ENCODE measurements around the gene SPINT4. TPM values are rescaled to one million over a fixed set of nuclear protein-coding genes. Genes with fewer than 3 reads are reported as not detected.
"Not testable (repeated sequence)": the region's sequence is repeated elsewhere in the genome, so short reads cannot be mapped to it uniquely, and the experiment has no call there.

Gene SPINT4
- total RNA-seq (not detected), total RNA-seq (0 reads per million in 2 donors)

- DNase-seq = no peak
- no peak for ATAC-seq
- Mint-ChIP-seq H3K4me3 (no peak within 1 kb of the TSS), H3K4me1 (peaks cover 2% of the 10 kb centered on the region), H3K27me3 (peaks cover 61% of the 10 kb centered on the region), H3K36me3 (ENCODE audit: low read depth) (no peaks in the 10 kb centered on the region), H3K27ac (no peak within 1 kb of the TSS)
- no peaks in the 10 kb centered on the region for H3K9me3 ChIP-seq (ENCODE audit: control insufficient read depth, low read length, poor library complexity, severe bottlenecking)
These were observed at the start of gene SPINT4 for GRCh38 chr20:45722047-45722446. Gene SPINT4 (plus strand): TSS chr20:45722347. CDS start chr20:45722368, 21 bp downstream.

GRCh38 chr20:45672765-45673164, 49.4 kb upstream of the SPINT4 start:
- H3K4me1 Mint-ChIP-seq = no peaks in the 10 kb centered on the region

GRCh38 chr20:45679650-45680049, 42.5 kb upstream of the SPINT4 start:
- Mint-ChIP-seq H3K27ac (no peak overlapping the region), H3K27me3 (peaks cover 9% of the 10 kb centered on the region), H3K4me3 (no peak overlapping the region), H3K4me1 (no peaks in the 10 kb centered on the region), H3K36me3 (ENCODE audit: low read depth) (no peaks in the 10 kb centered on the region)
- DNase-seq = no peak
- H3K9me3 ChIP-seq (ENCODE audit: control insufficient read depth, low read length, poor library complexity, severe bottlenecking) = peaks cover 4% of the 10 kb centered on the region
- no peak for ATAC-seq

More at GRCh38 chr20:45672765-45673164, 49.4 kb upstream of the SPINT4 start:
- Mint-ChIP-seq H3K4me3 (no peak overlapping the region), H3K27ac (no peak overlapping the region), H3K27me3 (peaks cover 16% of the 10 kb centered on the region), H3K36me3 (ENCODE audit: low read depth) (peaks cover 2% of the 10 kb centered on the region)
- ATAC-seq (no peak), DNase-seq (no peak)
- H3K9me3 ChIP-seq (ENCODE audit: control insufficient read depth, low read length, poor library complexity, severe bottlenecking) = no peaks in the 10 kb centered on the region

- no peak for DNase-seq
- H3K27me3 Mint-ChIP-seq = peaks cover 17% of the 10 kb centered on the region
- no peak for ATAC-seq
- H3K27ac Mint-ChIP-seq = no peak overlapping the region
- no peaks in the 10 kb centered on the region for H3K4me1 Mint-ChIP-seq
- H3K9me3 ChIP-seq (ENCODE audit: control insufficient read depth, low read length, poor library complexity, severe bottlenecking) = no peaks in the 10 kb centered on the region
- no peaks in the 10 kb centered on the region for H3K36me3 Mint-ChIP-seq (ENCODE audit: low read depth)
- no peak overlapping the region for H3K4me3 Mint-ChIP-seq
These were observed 36.3 kb upstream of the SPINT4 start for GRCh38 chr20:45685896-45686295.

- H3K36me3 Mint-ChIP-seq (ENCODE audit: low read depth); ATAC-seq; DNase-seq; H3K4me1 Mint-ChIP-seq; H3K9me3 ChIP-seq (ENCODE audit: control insufficient read depth, low read length, poor library complexity, severe bottlenecking); H3K4me3 Mint-ChIP-seq; H3K27ac Mint-ChIP-seq: not testable (repeated sequence)
- H3K27me3 Mint-ChIP-seq = peaks cover 33% of the 10 kb centered on the region
These were observed 28.8 kb upstream of the SPINT4 start for GRCh38 chr20:45693346-45693745.

GRCh38 chr20:45695496-45695895, 26.7 kb upstream of the SPINT4 start:
- no peak overlapping the region for H3K27ac Mint-ChIP-seq
- H3K9me3 ChIP-seq (ENCODE audit: control insufficient read depth, low read length, poor library complexity, severe bottlenecking) = no peaks in the 10 kb centered on the region
- no peak for ATAC-seq
- no peak overlapping the region for H3K4me3 Mint-ChIP-seq
- no peaks in the 10 kb centered on the region for H3K4me1 Mint-ChIP-seq
- H3K36me3 Mint-ChIP-seq (ENCODE audit: low read depth) = no peaks in the 10 kb centered on the region
- H3K27me3 Mint-ChIP-seq = peaks cover 29% of the 10 kb centered on the region
- DNase-seq = no peak

- Mint-ChIP-seq H3K27ac (no peak overlapping the region), H3K27me3 (peaks cover 16% of the 10 kb centered on the region), H3K4me3 (no peak overlapping the region), H3K36me3 (ENCODE audit: low read depth) (no peaks in the 10 kb centered on the region), H3K4me1 (no peaks in the 10 kb centered on the region)
- no peaks in the 10 kb centered on the region for H3K9me3 ChIP-seq (ENCODE audit: control insufficient read depth, low read length, poor library complexity, severe bottlenecking)
- DNase-seq = no peak
- no peak for ATAC-seq
These were observed 21.0 kb upstream of the SPINT4 start for GRCh38 chr20:45701104-45701503.

GRCh38 chr20:45701873-45702272, 20.3 kb upstream of the SPINT4 start, which contains the start of gene WFDC13:
Gene WFDC13 (plus strand): TSS chr20:45702038. CDS start chr20:45702124, 86 bp downstream.
- H3K27me3 Mint-ChIP-seq = peaks cover 24% of the 10 kb centered on the region
- no peak within 1 kb of the TSS for H3K4me3 Mint-ChIP-seq
- H3K9me3 ChIP-seq (ENCODE audit: control insufficient read depth, low read length, poor library complexity, severe bottlenecking) = no peaks in the 10 kb centered on the region
- DNase-seq (no peak), ATAC-seq (no peak)
- H3K4me1 Mint-ChIP-seq = no peaks in the 10 kb centered on the region
- H3K36me3 Mint-ChIP-seq (ENCODE audit: low read depth) = no peaks in the 10 kb centered on the region
- H3K27ac Mint-ChIP-seq = no peak within 1 kb of the TSS

GRCh38 chr20:45704969-45705637, 17.0 kb upstream of the SPINT4 start, which contains the start of gene WFDC10B:
Gene WFDC10B (minus strand): TSS chr20:45705019. CDS start chr20:45685992, 19,027 bp downstream.
- Mint-ChIP-seq H3K36me3 (ENCODE audit: low read depth) (peaks cover 2% of the 10 kb centered on the region), H3K27me3 (peaks cover 42% of the 10 kb centered on the region), H3K27ac (no peak within 1 kb of the TSS), H3K4me1 (no peaks in the 10 kb centered on the region), H3K4me3 (no peak within 1 kb of the TSS)
- no peak for DNase-seq
- ATAC-seq = no peak
- H3K9me3 ChIP-seq (ENCODE audit: control insufficient read depth, low read length, poor library complexity, severe bottlenecking) = no peaks in the 10 kb centered on the region

- not testable (repeated sequence) for ATAC-seq; H3K36me3 Mint-ChIP-seq (ENCODE audit: low read depth); H3K27ac Mint-ChIP-seq; H3K9me3 ChIP-seq (ENCODE audit: control insufficient read depth, low read length, poor library complexity, severe bottlenecking); DNase-seq; H3K4me1 Mint-ChIP-seq; H3K4me3 Mint-ChIP-seq
- peaks cover 49% of the 10 kb centered on the region for H3K27me3 Mint-ChIP-seq
These were observed 5.9 kb upstream of the SPINT4 start for GRCh38 chr20:45716141-45716688.

GRCh38 chr20:45725134-45725533, 3.0 kb downstream of the SPINT4 start:
- Mint-ChIP-seq H3K27ac (no peak overlapping the region), H3K27me3 (peaks cover 48% of the 10 kb centered on the region), H3K4me3 (no peak overlapping the region), H3K4me1 (peaks cover 2% of the 10 kb centered on the region), H3K36me3 (ENCODE audit: low read depth) (no peaks in the 10 kb centered on the region)
- no peak for DNase-seq
- no peak for ATAC-seq
- H3K9me3 ChIP-seq (ENCODE audit: control insufficient read depth, low read length, poor library complexity, severe bottlenecking) = no peaks in the 10 kb centered on the region

GRCh38 chr20:45727044-45727443, 4.9 kb downstream of the SPINT4 start:
- Mint-ChIP-seq H3K36me3 (ENCODE audit: low read depth) (no peaks in the 10 kb centered on the region), H3K27ac (no peak overlapping the region), H3K4me1 (peaks cover 2% of the 10 kb centered on the region), H3K4me3 (no peak overlapping the region), H3K27me3 (peaks cover 47% of the 10 kb centered on the region)
- DNase-seq (no peak), ATAC-seq (no peak)
- peaks cover 5% of the 10 kb centered on the region for H3K9me3 ChIP-seq (ENCODE audit: control insufficient read depth, low read length, poor library complexity, severe bottlenecking)

GRCh38 chr20:45732199-45732598, 10.1 kb downstream of the SPINT4 start:
- no peak overlapping the region for H3K27ac Mint-ChIP-seq
- no peak for ATAC-seq
- H3K27me3 Mint-ChIP-seq = peaks cover 17% of the 10 kb centered on the region

GRCh38 chr20:45735552-45735951, 13.4 kb downstream of the SPINT4 start:
- no peaks in the 10 kb centered on the region for H3K4me1 Mint-ChIP-seq
- no peak overlapping the region for H3K27ac Mint-ChIP-seq
- no peak for ATAC-seq

More at GRCh38 chr20:45732199-45732598, 10.1 kb downstream of the SPINT4 start:
- no peaks in the 10 kb centered on the region for H3K4me1 Mint-ChIP-seq
- peaks cover 5% of the 10 kb centered on the region for H3K9me3 ChIP-seq (ENCODE audit: control insufficient read depth, low read length, poor library complexity, severe bottlenecking)
- DNase-seq = no peak
- H3K36me3 Mint-ChIP-seq (ENCODE audit: low read depth) = no peaks in the 10 kb centered on the region
- H3K4me3 Mint-ChIP-seq = no peak overlapping the region

More at GRCh38 chr20:45735552-45735951, 13.4 kb downstream of the SPINT4 start:
- H3K9me3 ChIP-seq (ENCODE audit: control insufficient read depth, low read length, poor library complexity, severe bottlenecking) = peaks cover 5% of the 10 kb centered on the region
- Mint-ChIP-seq H3K36me3 (ENCODE audit: low read depth) (no peaks in the 10 kb centered on the region), H3K4me3 (no peak overlapping the region), H3K27me3 (peaks cover 31% of the 10 kb centered on the region)
- no peak for DNase-seq
